ENCODE data around the gene CHEK2.
"Not testable (repeated sequence)": the region's sequence is repeated elsewhere in the genome, so short reads cannot be mapped to it uniquely, and the experiment has no call there.

DNA sequence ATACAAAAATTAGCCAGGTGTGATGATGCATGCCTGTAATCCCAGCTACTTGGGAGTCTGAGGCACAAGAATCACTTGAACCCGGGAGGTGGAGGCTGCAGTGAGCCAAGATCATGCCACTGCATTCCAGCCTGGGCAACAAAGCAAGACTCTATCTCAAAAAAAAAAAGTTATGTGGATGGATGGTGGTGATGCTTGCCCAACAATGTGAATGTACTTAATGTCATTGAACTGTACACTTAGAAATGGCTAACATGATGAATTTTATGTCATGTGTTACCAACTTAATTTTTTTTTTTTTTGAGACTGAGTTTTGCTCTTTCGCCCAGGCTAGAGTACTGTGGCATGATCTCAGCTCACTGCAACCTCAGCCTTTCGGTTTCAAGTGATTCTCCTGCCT, 12.9 kb upstream of the CHEK2 start:
- not testable (repeated sequence) for TF ChIP-seq POLR2A, SPI1, POLR2AphosphoS5 (IDR thresholded peaks at IDR 0.05; ENCODE audit: low read depth, low read length)

Data from GM12891 (cell line).